ENCODE results near the gene ECHS1. TPM values are rescaled to one million over a fixed set of nuclear protein-coding genes. Genes with fewer than 3 reads are reported as not detected.
"Not testable (repeated sequence)": the region's sequence is repeated elsewhere in the genome, so short reads cannot be mapped to it uniquely, and the experiment has no call there.

The ECHS1 gene
- total and polyA plus RNA-seq, 2 experiments from 2014 or later: 82.2 to 150 TPM

- no peaks in the 10 kb centered on the region for H3K9me2 ChIP-seq (ENCODE audit: insufficient read depth)
- no peak overlapping the region for H3K27ac ChIP-seq
- H3K9me3 ChIP-seq (ENCODE audit: low read depth): no peaks in the 10 kb centered on the region
- no peak overlapping the region for H3K9ac ChIP-seq
- no peaks in the 10 kb centered on the region for H3K36me3 ChIP-seq (ENCODE audit: low read depth)
- peaks cover 30% of the 10 kb centered on the region for H3K27me3 ChIP-seq (replicated peaks; ENCODE audit: insufficient read depth)
- H4K20me1 ChIP-seq (ENCODE audit: insufficient read depth): no peaks in the 10 kb centered on the region
- no peak overlapping the region for H2AFZ ChIP-seq
- no peak overlapping the region for H3K4me3 ChIP-seq
- no peaks in the 10 kb centered on the region for H3K79me2 ChIP-seq (ENCODE audit: insufficient read depth)
- H3K4me1 ChIP-seq (ENCODE audit: insufficient read depth): peaks cover 2% of the 10 kb centered on the region; the same call in 1 of the 2 replicates
- in situ Hi-C loops (cut with MboI): no loop called here
- no peak for TF ChIP-seq EZH2phosphoT487 (IDR thresholded peaks at IDR 0.05; ENCODE audit: insufficient read depth, low read depth)
- no peak for TF ChIP-seq EZH2 (IDR thresholded peaks at IDR 0.05; ENCODE audit: insufficient read depth, poor library complexity, severe bottlenecking)
- DNase-seq: peak; percentile 72
- WGBS, 2 experiments (ENCODE audit: low coverage in 1 of 2, low lambda C conversion rate in 2 of 2, missing lambda C conversion rate in 2 of 2): 1 to 4% methylated on average over 7 to 13 of the region's 13 CpGs
- H3K4me2 ChIP-seq (ENCODE audit: unreplicated experiment): no peak overlapping the region
- H3F3A ChIP-seq (ENCODE audit: insufficient read depth): peaks cover 3% of the 10 kb centered on the region; the same call in 1 of the 2 replicates
Measured at GRCh38 chr10:133324198-133324792, 48.9 kb downstream of the ECHS1 start.

GRCh38 chr10:133322064-133322709, 51.0 kb downstream of the ECHS1 start:
- in situ Hi-C loops (cut with MboI); H3K4me1 ChIP-seq (ENCODE audit: insufficient read depth): not testable (repeated sequence)
- peaks cover 22% of the 10 kb centered on the region for H3K27me3 ChIP-seq (replicated peaks; ENCODE audit: insufficient read depth)

DNA sequence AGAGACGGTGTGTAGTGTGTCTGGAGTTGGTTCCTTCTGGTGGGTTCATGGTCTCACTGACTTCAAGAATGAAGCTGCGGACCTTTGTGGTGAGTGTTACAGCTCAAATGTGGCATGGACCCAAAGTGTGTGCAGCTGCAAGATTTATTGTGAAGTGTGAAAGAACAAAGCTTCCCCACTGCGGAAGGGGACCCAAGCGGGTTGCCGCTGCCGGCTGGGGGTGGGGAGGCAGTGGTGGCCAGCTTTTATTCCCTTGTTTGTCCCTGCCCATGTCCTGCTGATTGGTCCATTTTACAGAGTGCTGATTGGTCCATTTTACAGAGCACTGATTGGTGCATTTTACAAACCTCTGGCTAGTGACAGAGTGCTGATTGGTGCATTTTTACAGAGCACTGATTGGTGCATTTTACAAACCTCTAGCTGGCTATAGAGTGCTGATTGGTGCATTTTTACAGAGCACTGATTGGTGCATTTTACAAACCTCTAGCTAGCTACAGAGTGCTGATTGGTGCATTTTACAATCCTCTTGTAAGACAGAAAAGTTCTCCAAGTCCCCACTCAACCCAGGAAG, 52.2 kb downstream of the ECHS1 start:
- in situ Hi-C loops (cut with MboI); H3K4me2 ChIP-seq (ENCODE audit: unreplicated experiment); H3K9me3 ChIP-seq (ENCODE audit: low read depth); H3K9ac ChIP-seq; H2AFZ ChIP-seq; H3K4me3 ChIP-seq; H4K20me1 ChIP-seq (ENCODE audit: insufficient read depth); H3K9me2 ChIP-seq (ENCODE audit: insufficient read depth); H3K36me3 ChIP-seq (ENCODE audit: low read depth); H3K27ac ChIP-seq; H3K79me2 ChIP-seq (ENCODE audit: insufficient read depth); H3K4me1 ChIP-seq (ENCODE audit: insufficient read depth); DNase-seq; H3K27me3 ChIP-seq (replicated peaks; ENCODE audit: insufficient read depth); H3F3A ChIP-seq (ENCODE audit: insufficient read depth): not testable (repeated sequence)
- 86 to 90% methylated on average over 6 of the region's 6 CpGs for WGBS, 2 experiments (ENCODE audit: low coverage in 1 of 2, low lambda C conversion rate in 2 of 2, missing lambda C conversion rate in 2 of 2)

More at GRCh38 chr10:133322064-133322709, 51.0 kb downstream of the ECHS1 start:
- not testable (repeated sequence) for H3K9me3 ChIP-seq (ENCODE audit: low read depth); H3K9me2 ChIP-seq (ENCODE audit: insufficient read depth); H3F3A ChIP-seq (ENCODE audit: insufficient read depth); H3K79me2 ChIP-seq (ENCODE audit: insufficient read depth); H3K9ac ChIP-seq; H3K36me3 ChIP-seq (ENCODE audit: low read depth); H3K27ac ChIP-seq; H2AFZ ChIP-seq; DNase-seq; H3K4me2 ChIP-seq (ENCODE audit: unreplicated experiment); H4K20me1 ChIP-seq (ENCODE audit: insufficient read depth); H3K4me3 ChIP-seq
- WGBS, 2 experiments (ENCODE audit: low coverage in 1 of 2, low lambda C conversion rate in 2 of 2, missing lambda C conversion rate in 2 of 2): 59 to 69% methylated on average over 10 to 13 of the region's 14 CpGs

DNA sequence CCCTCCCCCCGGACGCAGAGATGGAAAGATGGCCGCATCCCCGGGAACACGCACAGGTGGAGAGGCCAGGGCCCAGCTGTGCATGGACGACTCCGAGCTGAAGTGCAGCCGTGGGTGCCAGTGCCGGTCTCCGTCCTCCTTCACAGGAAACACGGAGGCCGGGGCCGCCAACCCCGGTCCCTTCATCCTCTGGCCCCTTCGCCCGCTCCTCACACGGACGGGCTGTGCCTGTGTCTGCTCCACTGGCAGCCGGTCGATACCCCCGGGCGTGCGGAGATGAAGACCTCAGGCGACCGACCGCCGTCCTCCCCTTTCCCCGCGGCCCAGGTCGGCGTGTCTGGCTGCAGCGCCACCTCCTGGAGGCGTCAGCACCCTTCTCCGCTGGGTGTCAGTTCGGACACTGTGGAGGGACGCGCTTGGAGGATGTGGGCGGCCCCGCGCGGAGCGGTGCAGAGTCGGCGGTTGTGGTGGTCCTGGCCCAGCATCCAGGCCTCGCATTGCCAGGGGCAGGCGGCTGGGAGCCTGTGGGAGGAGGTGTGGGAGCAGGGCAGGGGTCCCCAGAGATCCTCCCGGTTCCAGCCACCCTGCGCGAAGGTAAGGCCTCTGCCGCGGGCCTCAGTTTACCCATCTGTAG, 54.5 kb downstream of the ECHS1 start:
- H3K9me3 ChIP-seq (ENCODE audit: low read depth): no peaks in the 10 kb centered on the region
- H3K9me2 ChIP-seq (ENCODE audit: insufficient read depth): no peaks in the 10 kb centered on the region
- no peaks in the 10 kb centered on the region for H3K4me1 ChIP-seq (ENCODE audit: insufficient read depth)
- H3K4me3 ChIP-seq: peak overlapping the region; percentile 67
- in situ Hi-C loops (cut with MboI): no loop called here
- 13 to 17% methylated on average over 45 to 49 of the region's 51 CpGs for WGBS, 2 experiments (ENCODE audit: low coverage in 1 of 2, low lambda C conversion rate in 2 of 2, missing lambda C conversion rate in 2 of 2)
- 0 out of 2 replicates have a peak, but pooled peaks cover 5% of the 10 kb centered on the region for H3F3A ChIP-seq (ENCODE audit: insufficient read depth)
- TF ChIP-seq EZH2 (IDR thresholded peaks at IDR 0.05; ENCODE audit: insufficient read depth, poor library complexity, severe bottlenecking) (no peak), EZH2phosphoT487 (IDR thresholded peaks at IDR 0.05; ENCODE audit: insufficient read depth, low read depth) (no peak)
- H3K27ac ChIP-seq: no peak overlapping the region
- H3K36me3 ChIP-seq (ENCODE audit: low read depth): no peaks in the 10 kb centered on the region
- peak overlapping the region; percentile 71 for H3K4me2 ChIP-seq (ENCODE audit: unreplicated experiment)
- H2AFZ ChIP-seq: peak overlapping the region; percentile 71
- DNase-seq: peak; percentile 77
- no peaks in the 10 kb centered on the region for H4K20me1 ChIP-seq (ENCODE audit: insufficient read depth)
- no peaks in the 10 kb centered on the region for H3K79me2 ChIP-seq (ENCODE audit: insufficient read depth)
- H3K27me3 ChIP-seq (replicated peaks; ENCODE audit: insufficient read depth): no peaks in the 10 kb centered on the region
- H3K9ac ChIP-seq: no peak overlapping the region

Measured in GM23248 (cell line).